Stomach (tissue), 9 donors: ENCODE results near the gene TTBK2. TPM values are rescaled to one million over a fixed set of nuclear protein-coding genes. Genes with fewer than 3 reads are reported as not detected.

Experiments
- DNase-seq, 2 donors: peaks; one replicate each; pipeline versions ENCODE4 v3.0.0 to v3.0.0-alpha.2; 2013 to 2019
- H3K27ac ChIP-seq, 5 donors: fragments of 200-600 bp in 4 of 5; sonication (generic) in 4 of 5; one replicate each; pipeline ENCODE4 v1.5.1; 2013 to 2019; ENCODE audit warnings: mild to moderate bottlenecking in 1 of 5, moderate library complexity in 1 of 5
- H3K27me3 ChIP-seq, 3 donors: fragments of 200-600 bp; sonication (generic); one replicate each; pipeline ENCODE4 v1.5.1; 2017 to 2019; ENCODE audit warnings: mixed run types in 1 of 3
- H3K36me3 ChIP-seq, 4 donors: fragments of 200-600 bp; sonication (generic); 1 replicate in 3 of 4; 2 replicates in 1 of 4; pipeline ENCODE4 v1.5.1; 2016 to 2019
- H3K4me1 ChIP-seq, 4 donors: fragments of 200-600 bp; sonication (generic); one replicate each; pipeline ENCODE4 v1.5.1; 2016 to 2019
- H3K4me3 ChIP-seq, 4 donors: fragments of 200-600 bp; sonication (generic) in 3 of 4; one replicate each; pipeline ENCODE4 v1.5.1; 2016 to 2019; ENCODE audit warnings: mild to moderate bottlenecking in 1 of 4
- H3K9me3 ChIP-seq, 4 donors: fragments of 200-600 bp; sonication (generic); one replicate each; pipeline ENCODE4 v1.5.1; 2016 to 2019
- EP300 ChIP-seq: sonication (generic); formaldehyde crosslinking; IDR thresholded peaks from one replicate; pipeline ENCODE4 v1.6.1; 2017; ENCODE audit warnings: antibody characterized with exemption
- POLR2A ChIP-seq, 4 donors: fragments of 450-650 bp; IDR thresholded peaks; one replicate each; pipeline ENCODE4 v1.6.1; 2016; ENCODE audit warnings: antibody characterized with exemption in 4 of 4, control low read depth in 2 of 4, mild to moderate bottlenecking in 1 of 4, moderate library complexity in 1 of 4
- POLR2AphosphoS5 ChIP-seq, 3 donors: sonication (generic); formaldehyde crosslinking; IDR thresholded peaks; one replicate each; pipeline ENCODE4 v1.6.1; 2016; ENCODE audit warnings: antibody characterized with exemption in 3 of 3
- WGBS, 5 donors: extraction: QIAGEN DNeasy Blood & Tissue Kit in 3 of 5; methylation state at CpG; one replicate each; pipeline versions ENCODE4 v1.1.5 to v1.1.7; 2013 to 2018; 5-methylcytosine and 5-hydroxymethylcytosine counted together
- intact Hi-C: fragments of 100-400 bp; cut with DNase I; formaldehyde crosslinking; loops from one replicate; pipeline ENCODE4 v1.15.1; 2023; ENCODE audit warnings: low total_unique reads
- polyA plus RNA-seq, 3 donors: library from polyadenylated mRNA; stranded (reverse); fragments of 200-250 nt; gene quantifications; one replicate each; pipeline ENCODE4 v1.2.3, GENCODE V29; 2013
- total RNA-seq, 5 donors: library from RNA; depleted of rRNA; stranded (reverse); fragments of >200 nt; gene quantifications; one replicate each; pipeline versions ENCODE4 v1.1.0 to v1.2.3, GENCODE V29; 2014 to 2016
- TF ChIP-seq, protein P1 (sequence below), 7 experiments: fragments of 450-650 bp in 4 of 7; fragments of 200-600 bp in 3 of 7; sonication (generic) in 3 of 7; IDR thresholded peaks; one replicate each; pipeline ENCODE4 v1.5.1; 2016 to 2019; ENCODE audit warnings: antibody characterized with exemption in 7 of 7, control low read depth in 2 of 7, mild to moderate bottlenecking in 1 of 7
- donor health status: healthy with polysubstance abuse.
- donor health status: Bipolar disorder and iron deficiency.
- donor health status: healthy.

The TTBK2 gene
- total and polyA plus RNA-seq, 8 donors, result 1.2 to 15.6 (median 7.6) TPM

- Histone ChIP-seq H3K9me3 (no peaks in the 10 kb centered on the region), H3K4me1 (no peaks in the 10 kb centered on the region), H3K27ac (no peak overlapping the region), H3K4me3 (no peak overlapping the region), H3K36me3 (peaks cover 9 to 86% (median 71%) of the 10 kb centered on the region in 4 donors), H3K27me3 (no peaks in the 10 kb centered on the region)
- TF ChIP-seq POLR2AphosphoS5 (IDR thresholded peaks at IDR 0.05) (no peak), POLR2A (IDR thresholded peaks at IDR 0.05) (no peak), EP300 (no peak)
- TF ChIP-seq, protein P1, sequence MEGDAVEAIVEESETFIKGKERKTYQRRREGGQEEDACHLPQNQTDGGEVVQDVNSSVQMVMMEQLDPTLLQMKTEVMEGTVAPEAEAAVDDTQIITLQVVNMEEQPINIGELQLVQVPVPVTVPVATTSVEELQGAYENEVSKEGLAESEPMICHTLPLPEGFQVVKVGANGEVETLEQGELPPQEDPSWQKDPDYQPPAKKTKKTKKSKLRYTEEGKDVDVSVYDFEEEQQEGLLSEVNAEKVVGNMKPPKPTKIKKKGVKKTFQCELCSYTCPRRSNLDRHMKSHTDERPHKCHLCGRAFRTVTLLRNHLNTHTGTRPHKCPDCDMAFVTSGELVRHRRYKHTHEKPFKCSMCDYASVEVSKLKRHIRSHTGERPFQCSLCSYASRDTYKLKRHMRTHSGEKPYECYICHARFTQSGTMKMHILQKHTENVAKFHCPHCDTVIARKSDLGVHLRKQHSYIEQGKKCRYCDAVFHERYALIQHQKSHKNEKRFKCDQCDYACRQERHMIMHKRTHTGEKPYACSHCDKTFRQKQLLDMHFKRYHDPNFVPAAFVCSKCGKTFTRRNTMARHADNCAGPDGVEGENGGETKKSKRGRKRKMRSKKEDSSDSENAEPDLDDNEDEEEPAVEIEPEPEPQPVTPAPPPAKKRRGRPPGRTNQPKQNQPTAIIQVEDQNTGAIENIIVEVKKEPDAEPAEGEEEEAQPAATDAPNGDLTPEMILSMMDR (IDR thresholded peaks at IDR 0.05), result no peak
- intact Hi-C loops, result loop anchor here (10.0 kb wide), 1 partner anchor 239 kb away; no protein-coding TSS in a partner anchor
- 73 to 85% (median 76%) methylated on average over 6 of the region's 6 CpGs for WGBS, 5 donors
- no peak for DNase-seq
These were observed 225.0 kb downstream of the TTBK2 start for GRCh38 chr15:42695527-42696071.

DNA sequence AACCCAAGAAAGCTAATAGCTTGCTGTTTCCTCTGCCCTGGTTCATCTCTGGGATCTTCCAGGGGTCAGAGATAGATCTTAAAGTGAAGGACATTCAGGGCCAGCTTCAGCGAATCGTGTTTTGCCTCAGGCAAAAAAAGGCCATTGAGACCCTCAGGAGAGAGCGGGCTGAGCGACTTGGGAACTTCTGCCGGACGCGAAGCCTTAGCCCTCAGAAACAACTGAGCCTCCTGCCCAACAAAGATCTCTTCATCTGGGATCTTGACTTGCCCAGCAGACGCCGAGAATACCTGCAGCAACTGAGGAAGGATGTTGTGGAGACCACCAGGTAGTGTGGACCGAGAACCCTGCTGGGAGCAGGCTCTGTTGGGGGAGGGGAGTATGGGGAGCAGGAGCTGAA is 226.2 kb downstream of the TTBK2 start:
- Histone ChIP-seq H3K27ac (no peak overlapping the region), H3K36me3 (peaks cover 10 to 86% (median 77%) of the 10 kb centered on the region in 4 donors), H3K27me3 (no peaks in the 10 kb centered on the region), H3K9me3 (no peaks in the 10 kb centered on the region), H3K4me1 (no peaks in the 10 kb centered on the region), H3K4me3 (no peak overlapping the region)
- DNase-seq, result no peak
- TF ChIP-seq POLR2AphosphoS5 (IDR thresholded peaks at IDR 0.05) (no peak), EP300 (no peak), POLR2A (IDR thresholded peaks at IDR 0.05) (no peak)
- TF ChIP-seq, protein P1 (IDR thresholded peaks at IDR 0.05), result no peak
- 93 to 98% (median 94%) methylated on average over 10 of the region's 10 CpGs for WGBS, 5 donors
- intact Hi-C loops, result loop anchor here (10.0 kb wide), 1 partner anchor 240 kb away; no protein-coding TSS in a partner anchor

GRCh38 chr15:42693942-42694341 is 226.6 kb downstream of the TTBK2 start:
- Histone ChIP-seq H3K9me3 (no peaks in the 10 kb centered on the region), H3K27me3 (no peaks in the 10 kb centered on the region), H3K4me3 (no peak overlapping the region), H3K27ac (no peak overlapping the region), H3K4me1 (no peaks in the 10 kb centered on the region), H3K36me3 (peaks cover 13 to 90% (median 80%) of the 10 kb centered on the region in 4 donors)
- intact Hi-C loops, result loop anchor here (10.0 kb wide), 1 partner anchor 241 kb away; no protein-coding TSS in a partner anchor
- TF ChIP-seq, protein P1 (IDR thresholded peaks at IDR 0.05), result no peak
- no peak for TF ChIP-seq POLR2AphosphoS5 (IDR thresholded peaks at IDR 0.05)
- TF ChIP-seq EP300, result no peak
- TF ChIP-seq POLR2A (IDR thresholded peaks at IDR 0.05), result no peak
- WGBS, 5 donors, result 93 to 100% (median 95%) methylated on average over 6 of the region's 6 CpGs
- DNase-seq, result no peak

GRCh38 chr15:42693496-42693895 is 227.1 kb downstream of the TTBK2 start:
- TF ChIP-seq POLR2A (IDR thresholded peaks at IDR 0.05), result no peak
- TF ChIP-seq EP300, result no peak
- TF ChIP-seq, protein P1 (IDR thresholded peaks at IDR 0.05), result no peak
- TF ChIP-seq POLR2AphosphoS5 (IDR thresholded peaks at IDR 0.05), result no peak
- Histone ChIP-seq H3K9me3 (no peaks in the 10 kb centered on the region), H3K4me1 (no peaks in the 10 kb centered on the region), H3K36me3 (peaks cover 13 to 94% (median 84%) of the 10 kb centered on the region in 4 donors), H3K4me3 (no peak overlapping the region), H3K27ac (no peak overlapping the region), H3K27me3 (no peaks in the 10 kb centered on the region)
- intact Hi-C loops, result loop anchor here (10.0 kb wide), 1 partner anchor 241 kb away; no protein-coding TSS in a partner anchor
- 94 to 100% (median 95%) methylated on average over 3 to 6 of the region's 6 CpGs; no CpG with 5 or more reads in 1 of the 5 donors for WGBS, 5 donors
- no peak for DNase-seq
